ENCODE measurements around the gene PCDHGC5. TPM values are rescaled to one million over a fixed set of nuclear protein-coding genes. Genes with fewer than 3 reads are reported as not detected.

The PCDHGC5 gene
- total and polyA plus RNA-seq, 2 donors (not counting 3 experiments of a cell fraction or from before 2014, with no cell fraction given): 0.21 to 1.2 TPM

GRCh38 chr5:141529002-141529401, 40.1 kb downstream of the PCDHGC5 start:
- Histone ChIP-seq H3K4me2 (ENCODE audit: insufficient read depth, low read length) (no peak overlapping the region), H3K9me3 (replicated peaks; ENCODE audit: control insufficient read depth, insufficient read depth, low read length) (no peaks in the 10 kb centered on the region), H3K9ac (replicated peaks; ENCODE audit: extremely low read depth, insufficient read depth, low read length) (no peak overlapping the region), H3K27me3 (ENCODE audit: control insufficient read depth in 2 of 2, insufficient read depth in 2 of 2, low read length in 2 of 2) (no peaks in the 10 kb centered on the region), H3K36me3 (ENCODE audit: control insufficient read depth in 2 of 2, extremely low read depth in 1 of 2, insufficient read depth in 2 of 2, low read length in 2 of 2) (peaks cover 8 to 16% of the 10 kb centered on the region in 2 experiments), H3K4me3 (replicated peaks in 1 of 3; ENCODE audit: insufficient read depth in 1 of 3, low read depth in 1 of 3, low read length in 3 of 3) (no peak overlapping the region), H3K27ac (ENCODE audit: insufficient read depth, low read depth, low read length) (no peak overlapping the region), H3K79me2 (ENCODE audit: control insufficient read depth, insufficient read depth, low read length) (no peaks in the 10 kb centered on the region), H3K4me1 (ENCODE audit: control insufficient read depth, extremely low read depth, insufficient read depth, low read length) (peaks cover 10% of the 10 kb centered on the region), H4K20me1 (replicated peaks; ENCODE audit: control insufficient read depth, extremely low read depth, insufficient read depth, low read length) (no peaks in the 10 kb centered on the region), H2AFZ (ENCODE audit: low read depth, low read length) (no peak overlapping the region), H3K9me1 (replicated peaks; ENCODE audit: control insufficient read depth, extremely low read depth, insufficient read depth, low read length) (no peaks in the 10 kb centered on the region)
- DNase-seq (ENCODE audit: low read depth, low spot score): no peak
- BruUV-seq (replicated peaks): no TSS peak
- CTCF ChIA-PET: interaction anchor here (0.7 to 10.9 kb wide), 4 partner anchors 16 to 111 kb away, joined by 3 to 308 read pairs (median 4); partner anchors contain the start of genes PCDHGA12, PCDHGB7 and PCDHGC3
- intact Hi-C loops (cut with micrococcal nuclease): no loop called here
- FAIRE-seq: no peak
- POLR2A ChIA-PET: no interaction called here
- TF ChIP-seq EZH2 (IDR thresholded peaks at IDR 0.05; ENCODE audit: borderline replicate concordance, low read depth, low read length, severe bottlenecking) (no peak), POLR2AphosphoS5 (IDR thresholded peaks at IDR 0.05; ENCODE audit: insufficient read depth, low read depth, low read length) (no peak), CTCF (IDR thresholded peaks at IDR 0.05; ENCODE audit: extremely low read depth in 1 of 2, insufficient read depth in 1 of 2, low read depth in 1 of 2, low read length in 2 of 2) (no peak), MAX (IDR thresholded peaks at IDR 0.05; ENCODE audit: insufficient read depth, insufficient read length) (no peak), GATA2 (IDR thresholded peaks at IDR 0.05; ENCODE audit: insufficient read depth, insufficient read length, low read depth, low read length) (no peak), MYC (IDR thresholded peaks at IDR 0.05; ENCODE audit: low read depth, low read length) (no peak), POLR2A (IDR thresholded peaks at IDR 0.05; ENCODE audit: low read depth, low read length) (no peak), FOS (IDR thresholded peaks at IDR 0.05; ENCODE audit: borderline replicate concordance, insufficient read depth, low read length) (no peak), JUN (IDR thresholded peaks at IDR 0.05; ENCODE audit: borderline replicate concordance, insufficient read depth, insufficient read length, low read depth) (no peak)
- dilution Hi-C loops (cut with MboI; ENCODE audit: extremely low pct_ligation_motif_present, low sequenced_read_pairs): no loop called here
